ENCODE data around the gene PAX3. TPM values are rescaled to one million over a fixed set of nuclear protein-coding genes. Genes with fewer than 3 reads are reported as not detected.

Gene PAX3
- total RNA-seq, 6 donors from 2014 or later = 1.0 TPM; not detected in 5

DNA sequence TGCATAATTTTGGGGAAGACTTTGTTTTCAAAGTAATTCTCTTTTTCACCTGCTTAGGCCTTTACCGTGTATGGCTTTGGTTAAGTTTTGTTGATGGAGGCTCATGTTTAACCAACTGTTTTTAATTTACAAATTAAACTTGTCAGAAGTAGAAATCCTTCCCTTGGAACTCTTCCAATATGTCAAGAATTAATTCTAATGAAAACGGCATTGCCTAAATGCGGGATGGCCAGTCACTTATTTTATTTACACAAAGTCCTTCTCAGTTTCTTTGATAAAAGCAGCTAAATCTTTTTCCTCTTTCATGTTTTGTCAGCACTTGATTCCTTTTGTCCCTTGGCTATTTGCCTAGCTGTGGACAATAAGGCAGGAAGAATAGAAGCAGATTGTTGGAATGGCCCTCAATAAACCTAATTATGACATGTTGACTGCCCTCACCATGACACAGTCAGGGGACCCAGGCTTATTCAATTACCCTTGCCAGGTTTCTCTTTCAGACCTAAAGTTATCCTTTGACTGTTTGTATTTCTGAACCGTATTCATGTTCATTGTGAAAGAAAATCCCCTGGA lies 26.3 kb downstream of the PAX3 start:
- H3K9me3 ChIP-seq = no peaks in the 10 kb centered on the region
- DNase-seq (no peak), ATAC-seq (ENCODE audit: low FRiP score in 2 of 2) (no peak)
- H3K27ac ChIP-seq = no peak overlapping the region
- H3K4me3 ChIP-seq = no peak overlapping the region
- 38 to 50% methylated on average over 4 of the region's 4 CpGs for WGBS, 2 donors
- TF ChIP-seq POLR2A (IDR thresholded peaks at IDR 0.05) (no peak), EP300 (IDR thresholded peaks at IDR 0.05) (no peak), POLR2AphosphoS5 (IDR thresholded peaks at IDR 0.05) (no peak)
- TF ChIP-seq, protein P1, sequence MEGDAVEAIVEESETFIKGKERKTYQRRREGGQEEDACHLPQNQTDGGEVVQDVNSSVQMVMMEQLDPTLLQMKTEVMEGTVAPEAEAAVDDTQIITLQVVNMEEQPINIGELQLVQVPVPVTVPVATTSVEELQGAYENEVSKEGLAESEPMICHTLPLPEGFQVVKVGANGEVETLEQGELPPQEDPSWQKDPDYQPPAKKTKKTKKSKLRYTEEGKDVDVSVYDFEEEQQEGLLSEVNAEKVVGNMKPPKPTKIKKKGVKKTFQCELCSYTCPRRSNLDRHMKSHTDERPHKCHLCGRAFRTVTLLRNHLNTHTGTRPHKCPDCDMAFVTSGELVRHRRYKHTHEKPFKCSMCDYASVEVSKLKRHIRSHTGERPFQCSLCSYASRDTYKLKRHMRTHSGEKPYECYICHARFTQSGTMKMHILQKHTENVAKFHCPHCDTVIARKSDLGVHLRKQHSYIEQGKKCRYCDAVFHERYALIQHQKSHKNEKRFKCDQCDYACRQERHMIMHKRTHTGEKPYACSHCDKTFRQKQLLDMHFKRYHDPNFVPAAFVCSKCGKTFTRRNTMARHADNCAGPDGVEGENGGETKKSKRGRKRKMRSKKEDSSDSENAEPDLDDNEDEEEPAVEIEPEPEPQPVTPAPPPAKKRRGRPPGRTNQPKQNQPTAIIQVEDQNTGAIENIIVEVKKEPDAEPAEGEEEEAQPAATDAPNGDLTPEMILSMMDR (IDR thresholded peaks at IDR 0.05) = no peak
- H3K36me3 ChIP-seq = no peaks in the 10 kb centered on the region
- H3K27me3 ChIP-seq = no peaks in the 10 kb centered on the region
- H3K4me1 ChIP-seq = no peaks in the 10 kb centered on the region

DNA sequence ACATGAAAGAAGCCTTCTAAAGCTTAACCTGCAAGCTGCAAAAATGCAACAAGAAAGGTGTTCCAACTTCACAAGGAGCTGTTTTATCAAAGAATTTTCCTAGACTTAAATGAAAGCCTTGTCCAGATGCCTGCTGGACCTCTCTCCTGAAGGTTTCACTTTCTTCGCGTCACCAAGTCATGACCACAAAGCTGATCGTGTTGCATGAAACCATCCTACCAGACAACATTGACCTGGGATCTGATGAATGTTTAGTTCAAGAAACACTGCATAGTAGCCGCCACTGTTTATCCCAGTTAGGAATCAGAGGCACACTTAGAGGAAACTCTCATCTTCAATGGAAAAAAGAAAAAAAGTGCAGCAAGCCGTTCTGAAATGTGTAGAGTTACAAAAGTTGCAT lies 26.9 kb downstream of the PAX3 start:
- 59 to 73% methylated on average over 5 of the region's 5 CpGs for WGBS, 2 donors
- DNase-seq = no peak

DNA sequence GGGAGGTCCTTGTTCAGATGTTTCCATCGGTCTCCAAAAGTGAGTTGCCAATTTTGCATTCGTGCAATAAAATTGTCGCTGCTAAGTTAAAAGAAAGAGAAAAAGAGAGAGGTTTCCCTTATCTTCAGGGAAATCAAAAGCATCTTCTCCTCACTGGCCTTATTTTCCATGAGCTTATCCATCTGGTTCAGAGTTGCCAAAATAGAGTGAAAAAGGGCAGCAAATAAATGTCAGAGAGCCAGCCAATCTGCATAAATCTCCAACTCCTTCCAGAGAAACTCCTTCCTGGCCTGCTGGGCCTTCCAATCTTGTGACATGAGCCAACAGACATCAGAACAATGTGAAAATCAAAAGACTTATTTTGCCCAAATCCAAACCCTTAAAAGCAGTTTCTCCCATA lies 28.4 kb downstream of the PAX3 start:
- Histone ChIP-seq H3K4me1 (no peaks in the 10 kb centered on the region), H3K36me3 (no peaks in the 10 kb centered on the region), H3K27ac (no peak overlapping the region), H3K4me3 (no peak overlapping the region), H3K27me3 (no peaks in the 10 kb centered on the region), H3K9me3 (no peaks in the 10 kb centered on the region)
- TF ChIP-seq, protein P1 (IDR thresholded peaks at IDR 0.05) = no peak
- TF ChIP-seq POLR2A (IDR thresholded peaks at IDR 0.05) (no peak), POLR2AphosphoS5 (IDR thresholded peaks at IDR 0.05) (no peak), EP300 (IDR thresholded peaks at IDR 0.05) (no peak)
- 73 to 84% methylated on average over 3 of the region's 3 CpGs for WGBS, 2 donors
- DNase-seq (no peak), ATAC-seq (ENCODE audit: low FRiP score in 2 of 2) (no peak)

More for the DNA sequence above, 26.9 kb downstream of the PAX3 start:
- Histone ChIP-seq H3K9me3 (no peaks in the 10 kb centered on the region), H3K4me3 (no peak overlapping the region), H3K4me1 (no peaks in the 10 kb centered on the region), H3K36me3 (no peaks in the 10 kb centered on the region), H3K27me3 (no peaks in the 10 kb centered on the region), H3K27ac (no peak overlapping the region)
- ATAC-seq (ENCODE audit: low FRiP score in 2 of 2) = no peak
- TF ChIP-seq POLR2AphosphoS5 (IDR thresholded peaks at IDR 0.05) = no peak
- TF ChIP-seq POLR2A (IDR thresholded peaks at IDR 0.05) = no peak
- no peak for TF ChIP-seq EP300 (IDR thresholded peaks at IDR 0.05)

DNA sequence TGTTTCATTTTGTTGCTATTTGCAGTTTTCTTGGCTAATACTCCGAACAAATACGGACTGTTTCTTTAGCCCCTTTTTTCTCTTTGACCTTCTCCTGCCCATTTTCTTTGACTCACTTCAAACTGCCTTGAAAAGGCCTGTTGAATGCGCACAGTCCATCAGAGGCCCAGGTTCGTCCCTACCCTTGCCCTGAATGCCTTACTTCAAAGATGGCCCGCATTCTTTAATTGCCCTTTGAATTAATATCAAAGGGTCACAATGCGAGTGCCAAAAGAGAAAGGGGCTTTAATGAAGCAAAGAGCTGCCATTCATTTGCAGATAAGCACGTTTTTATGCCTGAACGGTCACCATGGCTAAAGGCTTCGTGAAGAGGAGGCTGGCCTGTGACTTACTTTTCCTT lies 29.7 kb downstream of the PAX3 start:
- no peak for DNase-seq
- TF ChIP-seq POLR2AphosphoS5 (IDR thresholded peaks at IDR 0.05) = no peak
- no peak for TF ChIP-seq POLR2A (IDR thresholded peaks at IDR 0.05)
- H3K9me3 ChIP-seq = peaks cover 0 to 2% (median 0%) of the 10 kb centered on the region in 4 donors
- H3K36me3 ChIP-seq = no peaks in the 10 kb centered on the region
- H3K27ac ChIP-seq = no peak overlapping the region
- 47 to 50% methylated on average over 9 of the region's 9 CpGs for WGBS, 2 donors
- H3K27me3 ChIP-seq = no peaks in the 10 kb centered on the region
- H3K4me1 ChIP-seq = no peaks in the 10 kb centered on the region
- no peak for ATAC-seq (ENCODE audit: low FRiP score in 2 of 2)
- H3K4me3 ChIP-seq = no peak overlapping the region

DNA sequence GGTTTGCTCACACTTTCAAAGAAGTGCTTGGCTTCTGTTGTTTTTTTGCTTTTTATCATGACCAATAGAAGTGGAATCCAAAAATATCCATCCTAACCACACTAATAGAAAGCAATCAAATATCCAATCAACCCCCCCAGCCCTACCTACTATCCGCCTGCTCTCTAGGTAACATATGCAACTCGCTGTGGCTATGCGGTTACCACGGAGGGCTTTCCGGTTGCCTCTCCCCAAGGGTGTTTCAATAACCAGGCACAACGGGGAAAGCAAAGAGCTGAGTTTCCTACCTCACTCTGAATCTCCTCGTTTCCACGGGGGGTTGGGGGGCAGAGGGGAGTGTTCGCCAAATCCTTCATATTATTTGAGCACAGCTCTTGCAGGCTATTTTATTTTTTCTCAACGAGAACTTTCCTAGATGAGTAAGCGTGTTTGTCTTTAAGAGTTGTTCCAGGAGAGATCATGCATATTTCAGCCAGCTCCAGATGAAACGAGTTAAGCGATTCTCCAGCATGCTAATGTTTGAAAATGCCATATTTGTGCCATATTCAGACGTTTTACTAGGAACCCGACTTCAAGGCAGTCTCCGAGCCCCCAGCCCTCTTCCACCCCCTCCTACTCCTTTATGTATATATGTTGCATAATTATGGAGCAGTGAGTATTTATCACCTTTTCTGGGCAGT lies 30.3 kb downstream of the PAX3 start:
- no peak overlapping the region for H3K27ac ChIP-seq
- no peak for ATAC-seq (ENCODE audit: low FRiP score in 2 of 2)
- TF ChIP-seq POLR2AphosphoS5 (IDR thresholded peaks at IDR 0.05) (no peak), POLR2A (IDR thresholded peaks at IDR 0.05) (no peak)
- TF ChIP-seq, protein P1 (IDR thresholded peaks at IDR 0.05) = no peak
- no peak for DNase-seq
- H3K9me3 ChIP-seq = peaks cover 0 to 3% (median 0%) of the 10 kb centered on the region in 4 donors
- no peaks in the 10 kb centered on the region for H3K4me1 ChIP-seq
- no peak overlapping the region for H3K4me3 ChIP-seq
- H3K36me3 ChIP-seq = no peaks in the 10 kb centered on the region
- 44% methylated on average over 16 of the region's 16 CpGs for WGBS, 2 donors
- no peaks in the 10 kb centered on the region for H3K27me3 ChIP-seq

Data from upper lobe of left lung (tissue), 6 donors.